Measurements from ENCODE around the gene AZGP1.

DNA sequence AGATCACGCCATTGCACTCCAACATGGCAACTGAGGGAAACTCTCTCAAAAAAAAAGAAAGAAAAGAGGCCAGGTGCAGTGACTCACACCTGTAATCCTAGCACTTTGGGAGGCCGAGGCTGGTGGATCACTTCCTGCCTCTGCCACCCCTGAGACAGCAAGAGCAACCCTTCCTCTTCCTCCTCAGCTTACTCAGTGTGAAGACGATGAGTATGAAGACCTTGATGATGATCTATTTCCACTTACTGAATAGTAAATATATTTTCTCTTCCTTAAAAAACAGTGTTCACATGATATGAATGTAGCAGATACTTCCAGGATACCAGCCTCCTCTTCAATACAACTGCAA lies 37.5 kb upstream of the AZGP1 start:
- TF ChIP-seq EZH2 (IDR thresholded peaks at IDR 0.05; ENCODE audit: low read length): no peak
- TF ChIP-seq, protein P1, sequence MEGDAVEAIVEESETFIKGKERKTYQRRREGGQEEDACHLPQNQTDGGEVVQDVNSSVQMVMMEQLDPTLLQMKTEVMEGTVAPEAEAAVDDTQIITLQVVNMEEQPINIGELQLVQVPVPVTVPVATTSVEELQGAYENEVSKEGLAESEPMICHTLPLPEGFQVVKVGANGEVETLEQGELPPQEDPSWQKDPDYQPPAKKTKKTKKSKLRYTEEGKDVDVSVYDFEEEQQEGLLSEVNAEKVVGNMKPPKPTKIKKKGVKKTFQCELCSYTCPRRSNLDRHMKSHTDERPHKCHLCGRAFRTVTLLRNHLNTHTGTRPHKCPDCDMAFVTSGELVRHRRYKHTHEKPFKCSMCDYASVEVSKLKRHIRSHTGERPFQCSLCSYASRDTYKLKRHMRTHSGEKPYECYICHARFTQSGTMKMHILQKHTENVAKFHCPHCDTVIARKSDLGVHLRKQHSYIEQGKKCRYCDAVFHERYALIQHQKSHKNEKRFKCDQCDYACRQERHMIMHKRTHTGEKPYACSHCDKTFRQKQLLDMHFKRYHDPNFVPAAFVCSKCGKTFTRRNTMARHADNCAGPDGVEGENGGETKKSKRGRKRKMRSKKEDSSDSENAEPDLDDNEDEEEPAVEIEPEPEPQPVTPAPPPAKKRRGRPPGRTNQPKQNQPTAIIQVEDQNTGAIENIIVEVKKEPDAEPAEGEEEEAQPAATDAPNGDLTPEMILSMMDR (optimal IDR thresholded peaks at IDR 0.05 in 1 of 3, IDR thresholded peaks at IDR 0.05 in 1 of 3, conservative IDR thresholded peaks at IDR 0.05 in 1 of 3; ENCODE audit: extremely low read depth in 1 of 3, insufficient read depth in 2 of 3, low read length in 3 of 3): no peak
